HG03520 (cell line): Measurements from ENCODE around the gene NFKBIL1.
A peak's percentile ranks its signal among the peaks of the same experiment; 100 is the strongest.
"Not testable (repeated sequence)": the region's sequence is repeated elsewhere in the genome, so short reads cannot be mapped to it uniquely, and the experiment has no call there.

ENCODE experiments used
- ATAC-seq: cut with Tn5 transposase; IDR thresholded peaks from one replicate; pipeline ENCODE4 v1.9.1; 2021; ENCODE audit warnings: mild to moderate bottlenecking, moderate library complexity; ENCODE audit not compliant: unreplicated experiment

The NFKBIL1 gene

DNA sequence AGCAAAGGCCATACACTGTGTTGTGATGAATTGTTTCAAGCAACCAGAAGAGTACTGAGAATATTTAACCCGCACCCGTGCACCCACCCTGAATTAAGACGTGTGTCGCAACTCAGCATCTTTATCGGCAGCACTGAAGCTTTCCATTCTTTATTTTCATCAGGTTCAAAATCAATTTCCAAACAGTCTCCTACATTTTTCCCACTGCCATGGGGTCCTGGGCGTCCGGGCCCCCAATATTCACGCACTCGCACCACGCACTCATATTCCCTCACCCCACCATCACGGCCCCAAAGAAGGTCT lies 33.0 kb downstream of the NFKBIL1 start:
- ATAC-seq = no peak

GRCh38 chr6:31580807-31581433 lies 33.5 kb downstream of the NFKBIL1 start:
- ATAC-seq = peak; percentile 36

DNA sequence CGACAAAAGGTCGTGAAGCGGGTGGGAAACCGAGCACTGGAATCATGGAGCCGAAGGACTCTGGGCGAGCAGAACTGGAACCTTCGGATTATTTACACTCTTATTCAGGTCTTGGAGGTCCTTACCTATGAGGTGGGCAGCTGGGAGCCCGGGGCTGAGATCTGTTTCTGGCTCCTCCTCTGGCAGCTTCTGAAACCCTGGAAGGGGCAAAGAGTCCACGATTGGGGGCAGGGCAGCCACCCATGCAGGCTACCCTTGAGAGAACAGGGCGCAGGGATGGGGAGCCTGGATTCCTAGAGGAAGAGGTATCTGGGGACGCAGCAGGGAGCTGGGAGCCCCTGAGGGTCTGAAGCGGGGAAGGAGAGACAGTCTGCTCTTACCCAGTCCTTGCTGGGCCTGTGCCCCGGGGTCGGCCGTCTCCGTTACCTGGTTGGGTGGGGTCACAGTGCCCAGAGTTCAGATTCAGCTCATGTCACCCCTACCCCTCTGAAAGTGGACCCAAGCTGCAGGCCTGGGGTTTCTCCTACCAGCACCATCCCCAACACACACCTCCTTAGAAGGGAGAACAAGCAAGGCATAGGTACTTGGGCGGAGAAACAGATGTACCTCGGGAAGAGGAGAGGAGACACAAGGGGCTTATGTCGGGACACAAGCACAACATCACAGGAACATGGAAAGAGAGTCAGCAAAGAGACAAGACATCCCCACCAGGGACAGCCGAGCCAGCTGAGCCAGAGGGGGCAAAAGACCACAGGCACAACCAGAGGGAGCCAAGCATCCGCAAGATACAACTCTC lies 34.2 kb downstream of the NFKBIL1 start:
- ATAC-seq = no peak

DNA sequence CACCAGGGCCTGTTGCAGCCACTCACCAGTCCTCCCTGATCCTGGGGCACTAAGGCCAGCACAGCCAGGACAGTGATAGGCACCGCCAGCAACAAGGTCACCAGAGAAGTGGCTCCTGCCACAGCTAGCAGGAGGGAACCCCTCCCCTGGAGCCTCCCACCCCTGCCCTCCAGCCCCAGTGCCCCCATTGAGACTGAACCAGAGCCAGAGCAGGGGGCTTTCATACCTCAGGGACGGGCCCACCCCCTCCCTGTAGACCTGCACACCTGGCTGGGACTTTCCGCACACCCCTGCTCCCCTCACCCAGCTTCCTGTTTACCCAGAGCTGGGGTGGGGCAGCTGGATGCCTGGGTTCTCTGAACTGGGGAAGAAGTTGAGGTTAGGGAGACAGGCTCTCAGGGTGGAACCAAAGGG lies 34.8 kb downstream of the NFKBIL1 start, which contains the start of gene LTB:
Gene LTB, minus strand, starts transcription at position 195 of the 414 bp plus-strand sequence. Its CDS starts 7 bp downstream, at position 188.
- ATAC-seq = no peak

- no peak for ATAC-seq
Observed at GRCh38 chr6:31585491-31585890, 38.1 kb downstream of the NFKBIL1 start.

GRCh38 chr6:31586008-31586407 lies 38.6 kb downstream of the NFKBIL1 start, which contains the start of gene LST1:
TSS of gene LST1 (plus strand) at chr6:31586277. CDS start at chr6:31587300, 1,023 bp downstream.
- no peak for ATAC-seq

- no peak for ATAC-seq
Observed at GRCh38 chr6:31586599-31587281, 39.3 kb downstream of the NFKBIL1 start.

GRCh38 chr6:31587791-31588777 lies 40.7 kb downstream of the NFKBIL1 start:
- ATAC-seq = no peak

DNA sequence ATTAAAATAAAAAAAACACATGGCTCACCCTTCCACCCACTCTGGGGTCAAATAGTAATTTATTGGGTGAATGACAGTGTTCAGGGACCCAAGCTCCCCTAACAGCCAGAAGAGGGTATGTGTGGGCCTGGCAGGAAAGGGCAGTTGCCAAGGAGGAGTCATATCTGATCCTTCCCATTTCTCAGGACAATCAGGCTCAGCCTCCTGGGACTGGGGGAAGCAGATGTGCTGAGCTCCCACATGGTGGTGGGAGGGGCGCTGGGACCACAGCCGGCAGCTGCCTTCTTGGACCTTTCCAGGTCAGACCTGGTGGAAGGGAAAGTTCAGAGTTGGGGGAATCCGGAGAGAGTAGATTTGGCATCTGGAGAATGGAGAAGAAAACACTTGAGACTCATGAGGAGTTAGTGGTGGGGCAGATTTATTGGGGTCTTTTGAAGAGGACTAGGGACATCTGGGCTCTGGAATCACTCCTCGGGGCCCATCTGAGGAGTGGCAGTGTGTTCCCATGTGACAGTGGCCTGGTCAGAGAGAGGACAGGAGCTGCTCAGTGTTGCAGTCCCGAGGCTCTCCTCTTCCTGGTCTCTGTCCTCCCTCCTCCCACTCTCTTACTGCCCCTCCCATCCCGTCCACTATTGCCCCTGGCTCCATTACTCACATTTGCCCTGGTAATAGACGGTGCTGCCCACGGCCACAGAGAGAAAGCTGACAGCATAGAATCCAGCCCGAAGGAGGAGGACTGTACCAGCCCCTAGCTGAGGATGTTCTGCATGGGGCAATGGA lies 41.7 kb downstream of the NFKBIL1 start:
- no peak for ATAC-seq

- not testable (repeated sequence) for ATAC-seq
Observed at GRCh38 chr6:31590691-31591090, 43.3 kb downstream of the NFKBIL1 start.

DNA sequence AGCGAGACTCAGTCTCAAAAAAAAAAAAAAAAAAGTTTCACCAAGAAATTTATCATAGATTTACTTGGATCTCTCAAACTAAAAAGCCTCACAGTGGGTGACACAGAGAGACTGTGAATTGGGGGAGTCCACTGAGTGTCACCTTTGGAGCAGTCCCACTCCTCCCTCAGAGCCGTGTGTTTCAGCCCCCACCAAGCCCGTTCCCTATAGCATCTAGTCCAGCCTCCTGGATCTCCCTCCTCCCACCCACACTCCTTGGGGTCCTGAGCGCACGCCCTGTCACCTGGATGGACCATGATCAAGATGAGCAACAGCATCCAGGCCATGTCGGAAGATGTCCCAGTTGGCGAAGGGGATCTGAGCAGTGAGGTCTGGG lies 45.0 kb downstream of the NFKBIL1 start:
- no peak for ATAC-seq

DNA sequence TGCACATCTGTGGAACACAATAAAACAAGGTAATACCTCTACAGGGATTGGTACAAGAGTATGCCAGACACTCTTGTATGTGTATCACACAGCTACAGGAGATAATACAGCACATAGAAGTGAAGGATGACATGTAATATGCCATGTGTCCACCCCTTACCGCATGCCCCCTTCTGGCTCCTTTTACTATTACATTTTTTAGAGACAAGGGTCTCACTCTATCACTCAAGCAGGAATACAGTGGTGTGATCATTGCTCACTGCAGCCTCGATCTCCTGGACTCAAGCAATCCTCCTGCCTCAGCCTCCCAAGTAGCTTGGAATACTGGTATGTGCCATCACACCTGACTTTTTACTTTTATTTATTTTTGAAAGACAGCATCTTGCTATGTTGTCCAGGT lies 49.6 kb downstream of the NFKBIL1 start:
- no peak for ATAC-seq

- ATAC-seq = no peak
Observed at GRCh38 chr6:31607317-31607716, 59.9 kb downstream of the NFKBIL1 start.
